ENCODE results near the gene SMYD4. TPM values are rescaled to one million over a fixed set of nuclear protein-coding genes. Genes with fewer than 3 reads are reported as not detected.

Gene SMYD4
- total RNA-seq (10 to 100 TPM; 17.2 to 28.1 (median 23.8) TPM), polyA plus RNA-seq (1 to 10 TPM; 3.8 to 6.1 (median 4.7) TPM)
- long read RNA-seq, donor 1, full-length matches to known transcripts, result 4 of 11 reads
- long read RNA-seq, donor 1, partial matches to known transcripts, result 7 of 11 reads
- long read RNA-seq, donor 1, other reads (novel, unspliced or antisense), result 0 of 11 reads
- long read RNA-seq, donor 2, result 0 reads

GRCh38 chr17:1829592-1830257, at the start of gene SMYD4, which contains the start of gene RPA1:
SMYD4 (minus strand) TSS chr17:1829902; CDS start chr17:1827994, 1,908 bp downstream.
RPA1 (plus strand) TSS chr17:1830005; CDS start chr17:1830094, 89 bp downstream.
- peak in 1 of 11 experiments; percentile 2 for TF ChIP-seq CTCF (IDR thresholded peaks at IDR 0.05 in 8 of 11, conservative IDR thresholded peaks at IDR 0.05 in 3 of 11)
- peak in 2 of 3 donors; percentile 46 to 69 for TF ChIP-seq POLR2A (IDR thresholded peaks at IDR 0.05)
- peak; percentile 90 to 93 (median 91) for TF ChIP-seq POLR2AphosphoS5 (IDR thresholded peaks at IDR 0.05)
- H3K27ac ChIP-seq, result peak within 1 kb of the TSS; percentile 73 to 95 (median 87)
- peak; percentile 97 for DNase-seq
- intact Hi-C loops (cut with DNase I; ENCODE audit: low total_unique reads), result no loop called here
- H3K36me3 ChIP-seq, result peaks cover 0 to 54% (median 23%) of the 10 kb centered on the region in 6 donors
- H3K4me1 ChIP-seq, result peaks cover 17 to 72% (median 50%) of the 10 kb centered on the region in 6 donors
- H3K9me3 ChIP-seq, result no peaks in the 10 kb centered on the region
- WGBS, 5 donors, result 0 to 1% (median 1%) methylated on average over 19 to 82 of the region's 83 CpGs
- H3K4me3 ChIP-seq, result peak within 1 kb of the TSS; percentile 67 to 98 (median 84)
- no peaks in the 10 kb centered on the region for H3K27me3 ChIP-seq (replicated peaks in 1 of 7)

GRCh38 chr17:1878419-1879121, 48.9 kb upstream of the SMYD4 start:
- TF ChIP-seq POLR2A (IDR thresholded peaks at IDR 0.05) (no peak), CTCF (IDR thresholded peaks at IDR 0.05 in 8 of 11, conservative IDR thresholded peaks at IDR 0.05 in 3 of 11) (no peak), POLR2AphosphoS5 (IDR thresholded peaks at IDR 0.05) (no peak)
- no peaks in the 10 kb centered on the region for H3K27me3 ChIP-seq (replicated peaks in 1 of 7)
- no peaks in the 10 kb centered on the region for H3K4me1 ChIP-seq
- no peak overlapping the region for H3K4me3 ChIP-seq
- no peak overlapping the region for H3K27ac ChIP-seq
- DNase-seq, result no peak
- intact Hi-C loops (cut with DNase I; ENCODE audit: low total_unique reads), result no loop called here
- no peaks in the 10 kb centered on the region for H3K9me3 ChIP-seq
- 82 to 95% (median 82%) methylated on average over 17 of the region's 17 CpGs for WGBS, 5 donors
- H3K36me3 ChIP-seq, result peaks cover 3 to 100% (median 87%) of the 10 kb centered on the region in 6 donors

- TF ChIP-seq POLR2AphosphoS5 (IDR thresholded peaks at IDR 0.05) (no peak), POLR2A (IDR thresholded peaks at IDR 0.05) (no peak), CTCF (IDR thresholded peaks at IDR 0.05 in 8 of 11, conservative IDR thresholded peaks at IDR 0.05 in 3 of 11) (no peak)
- Histone ChIP-seq H3K4me1 (peaks cover 0 to 15% (median 0%) of the 10 kb centered on the region in 6 donors), H3K27me3 (replicated peaks in 1 of 7) (no peaks in the 10 kb centered on the region), H3K36me3 (peaks cover 3 to 100% (median 70%) of the 10 kb centered on the region in 6 donors), H3K9me3 (no peaks in the 10 kb centered on the region), H3K27ac (no peak overlapping the region), H3K4me3 (no peak overlapping the region)
- intact Hi-C loops (cut with DNase I; ENCODE audit: low total_unique reads), result no loop called here
- DNase-seq, result no peak
- WGBS, 5 donors, result 93 to 97% (median 96%) methylated on average over 4 of the region's 4 CpGs
These were observed 45.9 kb upstream of the SMYD4 start for GRCh38 chr17:1875597-1875996.

Data from spleen (tissue), 13 donors.